GM12864 (cell line): Measurements from ENCODE around the gene RRP12.
"Not testable (repeated sequence)": the region's sequence is repeated elsewhere in the genome, so short reads cannot be mapped to it uniquely, and the experiment has no call there.

Experiments used
- DNase-seq: peaks from one replicate; pipeline ENCODE4 v3.0.0-alpha.2; 2011; ENCODE audit warnings: low read depth
- H3K4me3 ChIP-seq: 2 replicates; pipeline ENCODE4 v1.5.1; 2011; ENCODE audit warnings: mild to moderate bottlenecking, low read depth, low read length, control low read depth
- CTCF ChIP-seq: IDR thresholded peaks from 2 replicates; pipeline ENCODE4 v1.5.1; 2011; ENCODE audit warnings: low read depth, mild to moderate bottlenecking, moderate library complexity, low read length, control low read depth, inconsistent platforms; ENCODE audit errors: missing control alignments

RRP12 gene

DNA sequence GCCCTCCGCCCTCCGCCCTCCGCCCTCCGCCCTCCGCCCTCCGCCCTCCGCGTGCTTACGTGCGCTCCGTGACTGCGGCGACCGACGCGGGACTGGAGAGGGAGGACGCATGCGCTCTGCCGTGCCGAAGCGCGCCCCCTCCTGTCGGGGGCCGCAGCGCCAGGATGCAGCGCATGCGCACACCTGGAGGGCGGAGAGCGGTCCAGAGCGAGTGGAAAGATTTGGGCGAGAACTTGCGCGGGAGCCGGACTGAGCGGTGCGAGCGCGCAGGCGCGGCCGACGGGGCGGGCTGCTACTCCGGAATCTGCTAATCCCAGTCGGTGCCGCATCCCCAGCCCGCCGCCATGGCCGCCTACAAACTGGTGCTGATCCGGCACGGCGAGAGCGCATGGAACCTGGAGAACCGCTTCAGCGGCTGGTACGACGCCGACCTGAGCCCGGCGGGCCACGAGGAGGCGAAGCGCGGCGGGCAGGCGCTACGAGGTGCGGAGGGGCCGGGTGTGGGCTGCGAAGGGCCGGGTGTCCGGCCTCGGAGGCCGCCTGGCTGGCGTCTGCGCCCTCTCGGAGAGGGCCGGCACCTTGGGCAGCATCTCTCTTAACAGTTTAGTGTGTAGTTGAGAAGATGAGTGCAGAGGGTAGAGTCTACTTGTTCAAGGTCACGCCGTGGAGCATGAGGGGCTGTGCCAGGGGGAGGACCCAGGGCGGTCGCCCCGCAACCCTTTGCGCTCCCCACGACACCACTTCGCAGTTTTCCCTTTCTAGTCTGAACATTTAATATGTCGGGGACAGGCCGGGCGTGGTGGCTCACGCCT lies 25.0 kb upstream of the RRP12 start, which contains the start of gene PGAM1:
Gene PGAM1 (plus strand): TSS at position 228 of the 812 bp plus-strand sequence. CDS start 117 bp downstream, at position 345.
- TF ChIP-seq CTCF, result peak; percentile 74
- DNase-seq, result peak; percentile 89
- H3K4me3 ChIP-seq, result peak within 1 kb of the TSS; percentile 71

- DNase-seq, result not testable (repeated sequence)
Measured at GRCh38 chr10:97423757-97424098, 22.6 kb upstream of the RRP12 start.

GRCh38 chr10:97416565-97416964 lies 15.4 kb upstream of the RRP12 start:
- H3K4me3 ChIP-seq, result no peak overlapping the region
- DNase-seq, result no peak
- no peak for TF ChIP-seq CTCF

More at GRCh38 chr10:97423757-97424098, 22.6 kb upstream of the RRP12 start:
- not testable (repeated sequence) for H3K4me3 ChIP-seq

DNA sequence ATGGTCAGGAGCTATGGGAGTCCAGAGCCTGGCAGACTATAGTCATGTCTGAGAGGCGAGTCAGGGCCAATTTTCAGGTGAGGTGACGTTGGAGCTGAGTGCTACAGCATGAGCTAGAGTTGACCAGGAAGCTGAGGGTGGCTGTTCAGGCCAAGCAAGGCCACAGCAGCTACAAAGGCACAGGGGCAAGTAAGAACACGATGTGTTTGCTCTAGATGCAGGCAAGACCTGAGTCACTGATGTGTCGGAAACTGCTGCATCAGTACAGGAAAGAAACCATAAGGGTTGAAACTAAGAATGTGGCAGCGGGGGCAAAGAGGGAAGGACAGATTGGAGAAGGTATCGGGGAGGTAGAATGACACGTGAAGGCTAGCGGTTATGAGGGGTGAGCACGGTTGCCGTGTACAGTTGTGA lies 11.8 kb upstream of the RRP12 start:
- no peak for TF ChIP-seq CTCF
- H3K4me3 ChIP-seq, result no peak overlapping the region
- no peak for DNase-seq

GRCh38 chr10:97411406-97411805 lies 10.3 kb upstream of the RRP12 start:
- TF ChIP-seq CTCF, result no peak
- H3K4me3 ChIP-seq, result no peak overlapping the region
- DNase-seq, result no peak

- no peak for TF ChIP-seq CTCF
- H3K4me3 ChIP-seq, result no peak overlapping the region
- no peak for DNase-seq
Measured at GRCh38 chr10:97408496-97408992, 7.4 kb upstream of the RRP12 start.

DNA sequence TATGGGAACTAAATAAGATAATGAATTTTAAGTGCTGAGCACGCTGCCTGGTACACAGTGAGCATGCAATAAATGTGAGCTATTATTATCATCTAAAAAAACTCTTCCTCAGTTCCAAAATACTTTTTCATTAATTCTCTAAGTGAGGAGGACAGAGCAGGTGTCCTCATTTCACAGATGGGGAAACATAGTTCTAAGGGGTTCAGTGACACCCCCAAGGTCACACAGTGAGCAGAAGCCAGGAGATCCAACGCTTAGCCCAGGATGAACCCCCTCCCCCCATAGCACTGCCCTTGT lies 6.8 kb upstream of the RRP12 start:
- no peak for DNase-seq
- no peak for TF ChIP-seq CTCF
- no peak overlapping the region for H3K4me3 ChIP-seq
